Neuronal stem cell (in vitro differentiated cells): ENCODE results near the gene CHEK2.

Experiments
- DNase-seq: peaks from one replicate; pipeline ENCODE4 v3.0.0-alpha.2; 2013; ENCODE audit warnings: low spot score
- H2AFZ ChIP-seq: one replicate; pipeline ENCODE4 v1.6.1; 2013; ENCODE audit warnings: mild to moderate bottlenecking, low read length, inconsistent platforms
- H2AK5ac ChIP-seq: 2 replicates; pipeline ENCODE4 v1.6.1; 2013; ENCODE audit warnings: low read depth, mild to moderate bottlenecking, inconsistent platforms, low read length, moderate library complexity, mixed read lengths
- H2BK120ac ChIP-seq: 2 replicates; pipeline ENCODE4 v1.6.1; 2013; ENCODE audit warnings: low read depth, mild to moderate bottlenecking, inconsistent platforms, low read length, moderate library complexity, mixed read lengths
- H2BK12ac ChIP-seq: one replicate; pipeline ENCODE4 v1.6.1; 2013; ENCODE audit warnings: low read length, inconsistent platforms
- H2BK15ac ChIP-seq: 2 replicates; pipeline ENCODE4 v1.6.1; 2013; ENCODE audit warnings: mild to moderate bottlenecking, low read length, inconsistent platforms, mixed read lengths
- H2BK5ac ChIP-seq: one replicate; pipeline ENCODE4 v1.6.1; 2013; ENCODE audit warnings: inconsistent platforms, mild to moderate bottlenecking, low read length, moderate library complexity
- H3K14ac ChIP-seq: one replicate; pipeline ENCODE4 v1.6.1; 2013; ENCODE audit warnings: low read length, inconsistent platforms
- H3K18ac ChIP-seq: 2 replicates; pipeline ENCODE4 v1.6.1; 2013; ENCODE audit warnings: low read length, inconsistent platforms
- H3K23ac ChIP-seq: 2 replicates; pipeline ENCODE4 v1.6.1; 2013; ENCODE audit warnings: low read depth, mild to moderate bottlenecking, mixed read lengths, low read length, inconsistent platforms; ENCODE audit not compliant: poor library complexity
- H3K27ac ChIP-seq: replicated peaks from 3 replicates; pipeline ENCODE4 v1.5.1; 2013; ENCODE audit warnings: low read length, inconsistent platforms
- H3K27me3 ChIP-seq, 3 experiments: 2 replicates each; pipeline ENCODE4 v1.6.1; 2013; ENCODE audit warnings: low read length in 3 of 3, mild to moderate bottlenecking in 2 of 3, inconsistent platforms in 1 of 3, low read depth in 1 of 3, mixed read lengths in 1 of 3, moderate library complexity in 1 of 3; ENCODE audit not compliant: control insufficient read depth in 3 of 3, insufficient read depth in 3 of 3
- H3K36me3 ChIP-seq, 2 donors: replicated peaks in 1 of 2; 2 replicates each; pipeline ENCODE4 v1.6.1; 2013; ENCODE audit warnings: low read length in 2 of 2; ENCODE audit not compliant: control insufficient read depth in 2 of 2, insufficient read depth in 2 of 2
- H3K4ac ChIP-seq: 2 replicates; pipeline ENCODE4 v1.6.1; 2013; ENCODE audit warnings: inconsistent platforms, mild to moderate bottlenecking, low read length, moderate library complexity
- H3K4me1 ChIP-seq, 2 donors: 1 replicate in 1 of 2; 2 replicates in 1 of 2; pipeline ENCODE4 v1.6.1; 2013; ENCODE audit warnings: low read length in 2 of 2, low read depth in 1 of 2; ENCODE audit not compliant: control insufficient read depth in 2 of 2, insufficient read depth in 1 of 2
- H3K4me2 ChIP-seq: one replicate; pipeline ENCODE4 v1.6.1; 2013; ENCODE audit warnings: mild to moderate bottlenecking, low read length, inconsistent platforms; ENCODE audit not compliant: insufficient read depth, poor library complexity, severe bottlenecking
- H3K4me3 ChIP-seq, 2 donors: 2 replicates each; pipeline ENCODE4 v1.5.1; 2013; ENCODE audit warnings: low read length in 2 of 2, mild to moderate bottlenecking in 2 of 2, inconsistent platforms in 1 of 2, moderate library complexity in 1 of 2
- H3K79me1 ChIP-seq: one replicate; pipeline ENCODE4 v1.6.1; 2013; ENCODE audit warnings: low read depth, mild to moderate bottlenecking, inconsistent platforms, low read length, moderate library complexity
- H3K9ac ChIP-seq: one replicate; pipeline ENCODE4 v1.6.1; 2013; ENCODE audit warnings: mild to moderate bottlenecking, low read depth, low read length, inconsistent platforms; ENCODE audit not compliant: poor library complexity
- H3K9me3 ChIP-seq, 2 donors: replicated peaks in 1 of 2; 2 replicates each; pipeline versions ENCODE3 to v1.6.1; 2013; ENCODE audit warnings: low read length in 2 of 2, mild to moderate bottlenecking in 2 of 2, inconsistent platforms in 1 of 2, low read depth in 1 of 2, mixed read lengths in 1 of 2, moderate library complexity in 1 of 2; ENCODE audit not compliant: control insufficient read depth in 2 of 2, insufficient read depth in 1 of 2
- H4K8ac ChIP-seq: one replicate; pipeline ENCODE4 v1.6.1; 2013; ENCODE audit warnings: low read depth, mild to moderate bottlenecking, inconsistent platforms, low read length, moderate library complexity
- H4K91ac ChIP-seq: one replicate; pipeline ENCODE4 v1.6.1; 2013; ENCODE audit warnings: low read length, low read depth, mild to moderate bottlenecking, inconsistent platforms; ENCODE audit not compliant: poor library complexity
- WGBS, 2 donors: extraction: QIAGEN DNeasy Blood & Tissue Kit; methylation state at CpG; one replicate each; pipeline ENCODE4 v1.1.7; 2013; ENCODE audit warnings: missing lambda C conversion rate in 2 of 2, mixed read lengths in 1 of 2; ENCODE audit not compliant: insufficient read length in 2 of 2, insufficient replicate concordance in 1 of 2; ENCODE audit errors: extremely low coverage in 2 of 2; 5-methylcytosine and 5-hydroxymethylcytosine counted together

Gene CHEK2

DNA sequence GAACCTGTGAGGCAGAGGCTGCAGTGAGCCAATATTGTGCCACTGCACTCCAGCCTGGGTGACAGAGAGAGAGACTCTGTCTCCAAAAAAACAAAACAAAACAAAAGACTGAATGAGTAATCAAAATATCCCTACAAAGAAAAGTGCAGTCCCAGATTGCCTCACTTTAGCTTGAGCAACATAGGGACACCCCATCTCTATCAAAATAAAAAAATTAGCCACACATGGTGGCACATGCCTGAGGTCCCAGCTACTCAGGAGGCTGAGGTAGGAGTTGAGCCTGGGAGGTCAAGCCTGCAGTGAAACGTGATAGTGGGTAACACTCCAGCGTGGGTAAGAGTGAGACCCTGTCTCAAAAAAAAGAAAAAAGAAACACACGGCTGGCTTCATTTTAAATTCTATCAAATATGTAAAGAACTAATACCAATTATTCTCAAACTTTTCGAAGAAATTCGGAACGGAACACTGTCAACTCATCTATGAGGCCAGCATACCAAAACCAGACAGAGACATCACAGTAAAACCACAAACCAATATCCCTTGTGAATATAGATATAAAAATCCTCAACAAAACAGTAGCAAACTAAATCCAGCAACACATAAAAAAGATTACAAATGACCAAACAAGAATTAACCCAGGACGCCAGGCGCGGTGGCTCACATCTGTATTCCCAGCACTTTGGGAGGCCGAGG, 12.9 kb downstream of the CHEK2 start:
- no peak overlapping the region for H3K4me2 ChIP-seq
- no peaks in the 10 kb centered on the region for H3K27me3 ChIP-seq
- H3K18ac ChIP-seq, result no peak overlapping the region
- H3K14ac ChIP-seq, result no peak overlapping the region
- no peak overlapping the region for H4K8ac ChIP-seq
- no peak overlapping the region for H3K4me3 ChIP-seq
- H3K79me1 ChIP-seq, result peaks cover 3% of the 10 kb centered on the region
- DNase-seq, result no peak
- H3K9ac ChIP-seq, result no peak overlapping the region
- H3K4me1 ChIP-seq, result no peaks in the 10 kb centered on the region
- no CpG with 5 or more reads among the region's 10 CpGs for WGBS, 2 donors
- no peak overlapping the region for H2AK5ac ChIP-seq
- H2BK5ac ChIP-seq, result no peak overlapping the region
- no peak overlapping the region for H2BK120ac ChIP-seq
- no peaks in the 10 kb centered on the region for H3K9me3 ChIP-seq
- H3K23ac ChIP-seq, result no peak overlapping the region
- H2BK15ac ChIP-seq, result no peak overlapping the region
- no peak overlapping the region for H2AFZ ChIP-seq
- peaks cover 6 to 81% of the 10 kb centered on the region in 2 donors for H3K36me3 ChIP-seq
- H2BK12ac ChIP-seq, result no peak overlapping the region
- H3K4ac ChIP-seq, result no peak overlapping the region
- no peak overlapping the region for H4K91ac ChIP-seq
- H3K27ac ChIP-seq, result no peak overlapping the region

DNA sequence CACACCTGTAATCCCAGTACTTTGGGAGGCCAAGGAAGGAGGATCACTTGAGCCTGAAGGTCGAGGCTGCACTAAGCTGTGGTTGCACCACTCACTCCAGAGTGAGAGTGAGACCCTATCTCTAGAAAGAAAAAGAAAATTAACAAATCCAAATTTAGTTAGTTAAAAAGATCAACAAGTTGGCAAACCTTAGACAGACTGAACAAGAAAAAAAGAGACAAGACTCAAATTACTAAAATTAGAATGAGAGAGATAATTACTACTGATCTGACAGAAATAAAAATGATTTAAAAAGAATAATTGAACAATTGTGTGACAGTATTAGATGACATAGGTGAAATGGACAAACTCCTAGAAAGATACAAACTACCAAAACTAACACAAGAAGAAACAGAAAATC, 13.6 kb downstream of the CHEK2 start:
- Histone ChIP-seq H3K27me3 (no peaks in the 10 kb centered on the region), H3K9ac (no peak overlapping the region), H2AK5ac (no peak overlapping the region), H3K4me2 (no peak overlapping the region), H3K79me1 (peaks cover 3% of the 10 kb centered on the region), H3K9me3 (no peaks in the 10 kb centered on the region), H4K91ac (no peak overlapping the region), H3K4ac (no peak overlapping the region), H2AFZ (no peak overlapping the region), H3K18ac (no peak overlapping the region), H4K8ac (no peak overlapping the region), H2BK15ac (no peak overlapping the region), H2BK120ac (no peak overlapping the region), H3K36me3 (peaks cover 4 to 78% of the 10 kb centered on the region in 2 donors), H3K27ac (no peak overlapping the region), H3K4me1 (no peaks in the 10 kb centered on the region), H3K23ac (no peak overlapping the region), H3K14ac (no peak overlapping the region), H2BK12ac (no peak overlapping the region), H2BK5ac (no peak overlapping the region), H3K4me3 (no peak overlapping the region)
- DNase-seq, result no peak
- no CpG with 5 or more reads among the region's 1 CpG for WGBS, 2 donors

DNA sequence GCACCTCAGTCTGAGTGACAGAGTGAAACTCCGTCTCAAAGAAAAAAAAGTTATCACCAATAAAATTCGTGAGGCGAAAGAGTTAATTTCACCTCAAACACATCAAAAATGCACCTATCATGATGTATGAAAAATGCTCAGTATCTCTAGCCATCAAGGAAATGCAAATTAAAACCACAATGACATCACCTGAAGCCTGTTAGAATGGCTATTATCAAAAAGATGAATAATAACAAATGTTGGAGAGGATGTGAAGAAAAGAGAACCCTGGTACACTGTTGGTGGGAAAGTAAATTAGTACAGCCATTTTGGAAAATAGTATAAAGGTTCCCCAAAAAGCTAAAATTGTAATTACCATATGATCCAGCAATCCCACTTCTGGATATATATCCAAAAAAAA, 23.6 kb downstream of the CHEK2 start:
- peaks cover 0 to 6% of the 10 kb centered on the region in 2 donors for H3K9me3 ChIP-seq
- peaks cover 10 to 73% of the 10 kb centered on the region in 2 donors for H3K36me3 ChIP-seq
- H3K79me1 ChIP-seq, result no peaks in the 10 kb centered on the region
- H4K91ac ChIP-seq, result no peak overlapping the region
- no peaks in the 10 kb centered on the region for H3K4me1 ChIP-seq
- no peak overlapping the region for H3K4me3 ChIP-seq
- H3K27me3 ChIP-seq, result no peaks in the 10 kb centered on the region
- no peak for DNase-seq
- H3K4ac ChIP-seq, result no peak overlapping the region
- WGBS, 2 donors, result no CpG with 5 or more reads among the region's 3 CpGs
- no peak overlapping the region for H3K14ac ChIP-seq
- H3K4me2 ChIP-seq, result no peak overlapping the region
- H3K23ac ChIP-seq, result no peak overlapping the region
- H2BK15ac ChIP-seq, result no peak overlapping the region
- H2BK5ac ChIP-seq, result no peak overlapping the region
- H3K27ac ChIP-seq, result no peak overlapping the region
- H4K8ac ChIP-seq, result no peak overlapping the region
- no peak overlapping the region for H3K18ac ChIP-seq
- H2AFZ ChIP-seq, result no peak overlapping the region
- H2AK5ac ChIP-seq, result no peak overlapping the region
- no peak overlapping the region for H2BK12ac ChIP-seq
- H3K9ac ChIP-seq, result no peak overlapping the region
- no peak overlapping the region for H2BK120ac ChIP-seq

DNA sequence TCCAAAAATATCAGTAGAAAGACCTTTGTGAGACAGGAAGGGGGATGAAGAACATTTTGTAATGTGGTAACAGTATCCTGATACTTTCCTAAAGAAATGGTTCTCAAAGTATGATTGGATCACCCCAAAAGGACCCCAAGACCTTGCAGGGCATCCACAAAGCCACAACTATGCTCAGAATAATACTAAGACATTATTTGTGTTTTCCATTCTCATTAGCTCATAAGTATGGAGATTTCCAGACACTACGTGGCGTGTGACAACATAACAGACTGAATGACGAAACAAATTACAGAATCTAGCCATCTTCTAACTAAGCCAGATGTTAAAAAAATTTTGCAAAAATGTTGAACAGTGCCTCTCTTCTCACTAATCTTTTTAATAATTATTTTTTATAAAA, 24.9 kb downstream of the CHEK2 start:
- Histone ChIP-seq H2BK5ac (no peak overlapping the region), H2BK12ac (no peak overlapping the region), H3K14ac (no peak overlapping the region), H4K91ac (no peak overlapping the region), H2AK5ac (no peak overlapping the region), H3K79me1 (no peaks in the 10 kb centered on the region), H2BK120ac (no peak overlapping the region), H3K23ac (no peak overlapping the region), H3K4ac (no peak overlapping the region), H2BK15ac (no peak overlapping the region), H3K36me3 (peaks cover 7 to 65% of the 10 kb centered on the region in 2 donors), H3K4me3 (no peak overlapping the region), H3K9me3 (peaks cover 0 to 6% of the 10 kb centered on the region in 2 donors), H3K9ac (no peak overlapping the region), H3K4me1 (no peaks in the 10 kb centered on the region), H3K18ac (no peak overlapping the region), H4K8ac (no peak overlapping the region), H3K27ac (no peak overlapping the region), H3K4me2 (no peak overlapping the region), H2AFZ (no peak overlapping the region), H3K27me3 (no peaks in the 10 kb centered on the region)
- DNase-seq, result no peak
- no CpG with 5 or more reads among the region's 3 CpGs for WGBS, 2 donors
